GM12892 (cell line): ENCODE data around the gene AOC3.

Experiments used
- POLR2A ChIP-seq: IDR thresholded peaks from 2 replicates; pipeline ENCODE4 v1.6.1; 2011; ENCODE audit warnings: low read depth, low read length, control low read depth
- POLR2AphosphoS5 ChIP-seq: IDR thresholded peaks from 2 replicates; pipeline ENCODE4 v1.6.1; 2011; ENCODE audit warnings: low read depth, low read length, control low read depth
- TAF1 ChIP-seq: IDR thresholded peaks from 2 replicates; pipeline ENCODE4 v1.6.1; 2011; ENCODE audit warnings: low read depth, mild to moderate bottlenecking, control low read depth, low read length, borderline replicate concordance

DNA sequence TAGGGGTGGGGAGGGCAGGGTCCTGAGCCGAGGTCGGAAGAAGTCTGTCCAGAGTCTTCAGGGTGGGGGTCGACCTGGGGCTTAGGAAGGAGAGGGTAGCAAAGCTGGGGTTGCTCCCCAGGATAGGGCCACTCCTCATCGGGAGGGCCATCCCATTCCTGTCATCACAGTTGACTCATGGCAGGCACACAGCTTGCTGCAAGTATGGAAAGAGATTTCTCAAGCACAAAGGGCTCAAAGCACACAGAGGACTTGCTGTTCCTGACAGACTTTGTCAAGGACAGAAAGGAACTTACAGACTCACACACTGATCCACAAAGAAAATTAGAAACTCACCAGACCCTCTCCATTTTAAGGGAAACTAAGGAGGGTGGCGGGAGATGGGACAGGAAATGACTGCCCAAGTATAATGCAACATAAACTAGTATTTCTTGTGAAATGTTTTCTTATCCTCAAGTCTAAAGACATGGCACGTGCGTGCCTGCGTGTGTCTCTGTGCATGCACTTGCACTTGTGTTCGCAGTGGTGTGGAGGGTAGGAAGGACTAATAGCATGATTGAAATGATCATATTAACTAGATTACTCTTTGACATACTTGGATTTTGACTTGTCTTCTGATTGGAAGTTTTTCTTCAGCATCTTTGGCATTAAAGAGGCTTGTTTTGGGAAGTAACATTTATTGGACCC lies 4.3 kb upstream of the AOC3 start:
- TF ChIP-seq POLR2A (no peak), POLR2AphosphoS5 (no peak), TAF1 (no peak)
